ENCODE results near the gene PLPP2.

The PLPP2 gene

DNA sequence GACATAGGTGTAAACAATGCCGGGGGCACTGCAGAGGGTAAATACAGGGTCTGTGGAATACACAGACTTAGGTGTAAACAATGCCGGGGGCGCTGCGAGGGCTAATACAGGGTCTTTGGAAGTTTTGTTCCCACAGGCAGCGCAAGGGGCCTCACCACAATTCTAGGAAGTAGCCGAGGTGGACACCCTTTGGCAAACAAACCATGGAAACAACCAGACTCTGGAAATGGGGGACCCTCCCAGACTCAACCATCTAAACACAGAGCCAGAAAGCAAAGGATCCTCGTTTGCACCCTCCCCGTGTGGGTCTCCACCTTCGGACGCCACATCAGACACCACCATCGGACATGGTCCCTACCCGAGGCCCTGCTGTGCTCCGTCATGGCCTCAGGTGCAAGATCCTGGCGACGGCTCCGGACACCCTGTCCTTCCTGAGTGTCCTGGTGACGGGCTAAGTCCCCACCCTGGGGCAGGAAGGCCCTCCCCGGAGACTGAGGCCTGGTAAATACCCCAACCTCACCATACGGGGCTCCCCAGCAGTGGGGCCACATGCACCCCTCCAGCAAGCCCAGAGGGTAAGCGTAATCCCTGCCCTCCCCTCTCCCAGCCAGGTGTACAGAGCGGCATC lies 16.7 kb upstream of the PLPP2 start:
- no peak overlapping the region for H2AFZ ChIP-seq (ENCODE audit: low read depth, low read length)
- DNase-seq (no peak), ATAC-seq (ENCODE audit: insufficient read depth, low read depth) (no peak)
- no peak overlapping the region for H3K4me3 ChIP-seq (ENCODE audit: low read depth in 1 of 2, low read length in 2 of 2)
- peaks cover 23% of the 10 kb centered on the region for H4K20me1 ChIP-seq (ENCODE audit: insufficient read depth, low read length)
- no peaks in the 10 kb centered on the region for H3K4me1 ChIP-seq (ENCODE audit: insufficient read depth, low read length)
- TF ChIP-seq EZH2 (IDR thresholded peaks at IDR 0.05; ENCODE audit: borderline replicate concordance, low read depth, low read length, severe bottlenecking) = no peak
- TF ChIP-seq, protein P1, sequence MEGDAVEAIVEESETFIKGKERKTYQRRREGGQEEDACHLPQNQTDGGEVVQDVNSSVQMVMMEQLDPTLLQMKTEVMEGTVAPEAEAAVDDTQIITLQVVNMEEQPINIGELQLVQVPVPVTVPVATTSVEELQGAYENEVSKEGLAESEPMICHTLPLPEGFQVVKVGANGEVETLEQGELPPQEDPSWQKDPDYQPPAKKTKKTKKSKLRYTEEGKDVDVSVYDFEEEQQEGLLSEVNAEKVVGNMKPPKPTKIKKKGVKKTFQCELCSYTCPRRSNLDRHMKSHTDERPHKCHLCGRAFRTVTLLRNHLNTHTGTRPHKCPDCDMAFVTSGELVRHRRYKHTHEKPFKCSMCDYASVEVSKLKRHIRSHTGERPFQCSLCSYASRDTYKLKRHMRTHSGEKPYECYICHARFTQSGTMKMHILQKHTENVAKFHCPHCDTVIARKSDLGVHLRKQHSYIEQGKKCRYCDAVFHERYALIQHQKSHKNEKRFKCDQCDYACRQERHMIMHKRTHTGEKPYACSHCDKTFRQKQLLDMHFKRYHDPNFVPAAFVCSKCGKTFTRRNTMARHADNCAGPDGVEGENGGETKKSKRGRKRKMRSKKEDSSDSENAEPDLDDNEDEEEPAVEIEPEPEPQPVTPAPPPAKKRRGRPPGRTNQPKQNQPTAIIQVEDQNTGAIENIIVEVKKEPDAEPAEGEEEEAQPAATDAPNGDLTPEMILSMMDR (IDR thresholded peaks at IDR 0.05; ENCODE audit: borderline replicate concordance, extremely low read depth, low read length, poor library complexity, severe bottlenecking) = no peak
- no peak overlapping the region for H3K4me2 ChIP-seq (ENCODE audit: insufficient read depth, low read length)
- peaks cover 4% of the 10 kb centered on the region; the same call in 1 of the 2 replicates for H3K79me2 ChIP-seq (ENCODE audit: insufficient read depth, low read length)
- no peaks in the 10 kb centered on the region for H3K9me3 ChIP-seq (ENCODE audit: insufficient read depth, low read length, severe bottlenecking)
- H3K9ac ChIP-seq (ENCODE audit: low read depth, low read length) = no peak overlapping the region
- H3K27me3 ChIP-seq (ENCODE audit: insufficient read depth, low read length, poor library complexity) = no peaks in the 10 kb centered on the region
- H3K27ac ChIP-seq (ENCODE audit: low read length) = no peak overlapping the region
- peaks cover 77% of the 10 kb centered on the region for H3K36me3 ChIP-seq (ENCODE audit: insufficient read depth, low read length)

DNA sequence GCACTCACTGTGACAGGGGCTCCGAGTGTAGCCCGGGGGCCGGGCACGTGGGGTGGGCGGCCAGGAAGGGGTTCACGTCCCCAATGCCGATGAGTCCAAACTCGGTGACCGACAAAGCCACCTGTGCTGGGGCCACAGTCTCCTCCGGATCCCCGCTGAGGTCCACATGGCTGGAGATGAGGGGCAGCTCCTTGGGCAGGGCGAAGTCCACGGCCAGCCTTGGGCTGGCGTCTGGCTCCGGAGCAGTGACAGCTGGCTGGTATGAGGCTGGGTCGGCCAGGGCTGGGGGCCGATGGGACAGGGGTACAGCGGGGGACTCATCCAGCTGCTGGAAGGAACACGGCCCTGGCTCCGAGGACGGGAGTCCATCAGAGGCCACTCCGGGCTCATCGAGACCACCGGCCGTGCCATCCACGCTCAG lies 15.9 kb upstream of the PLPP2 start:
- Histone ChIP-seq H4K20me1 (ENCODE audit: insufficient read depth, low read length) (peaks cover 23% of the 10 kb centered on the region), H3K9ac (ENCODE audit: low read depth, low read length) (no peak overlapping the region), H3K4me2 (ENCODE audit: insufficient read depth, low read length) (no peak overlapping the region), H3K27ac (ENCODE audit: low read length) (no peak overlapping the region), H3K79me2 (ENCODE audit: insufficient read depth, low read length) (peaks cover 4% of the 10 kb centered on the region; the same call in 1 of the 2 replicates), H3K4me1 (ENCODE audit: insufficient read depth, low read length) (no peaks in the 10 kb centered on the region), H3K4me3 (ENCODE audit: low read depth in 1 of 2, low read length in 2 of 2) (no peak overlapping the region), H3K27me3 (ENCODE audit: insufficient read depth, low read length, poor library complexity) (no peaks in the 10 kb centered on the region), H2AFZ (ENCODE audit: low read depth, low read length) (no peak overlapping the region), H3K9me3 (ENCODE audit: insufficient read depth, low read length, severe bottlenecking) (no peaks in the 10 kb centered on the region), H3K36me3 (ENCODE audit: insufficient read depth, low read length) (peaks cover 75% of the 10 kb centered on the region)
- no peak for TF ChIP-seq EZH2 (IDR thresholded peaks at IDR 0.05; ENCODE audit: borderline replicate concordance, low read depth, low read length, severe bottlenecking)
- TF ChIP-seq, protein P1 (IDR thresholded peaks at IDR 0.05; ENCODE audit: borderline replicate concordance, extremely low read depth, low read length, poor library complexity, severe bottlenecking) = no peak
- DNase-seq (no peak), ATAC-seq (ENCODE audit: insufficient read depth, low read depth) (no peak)

DNA sequence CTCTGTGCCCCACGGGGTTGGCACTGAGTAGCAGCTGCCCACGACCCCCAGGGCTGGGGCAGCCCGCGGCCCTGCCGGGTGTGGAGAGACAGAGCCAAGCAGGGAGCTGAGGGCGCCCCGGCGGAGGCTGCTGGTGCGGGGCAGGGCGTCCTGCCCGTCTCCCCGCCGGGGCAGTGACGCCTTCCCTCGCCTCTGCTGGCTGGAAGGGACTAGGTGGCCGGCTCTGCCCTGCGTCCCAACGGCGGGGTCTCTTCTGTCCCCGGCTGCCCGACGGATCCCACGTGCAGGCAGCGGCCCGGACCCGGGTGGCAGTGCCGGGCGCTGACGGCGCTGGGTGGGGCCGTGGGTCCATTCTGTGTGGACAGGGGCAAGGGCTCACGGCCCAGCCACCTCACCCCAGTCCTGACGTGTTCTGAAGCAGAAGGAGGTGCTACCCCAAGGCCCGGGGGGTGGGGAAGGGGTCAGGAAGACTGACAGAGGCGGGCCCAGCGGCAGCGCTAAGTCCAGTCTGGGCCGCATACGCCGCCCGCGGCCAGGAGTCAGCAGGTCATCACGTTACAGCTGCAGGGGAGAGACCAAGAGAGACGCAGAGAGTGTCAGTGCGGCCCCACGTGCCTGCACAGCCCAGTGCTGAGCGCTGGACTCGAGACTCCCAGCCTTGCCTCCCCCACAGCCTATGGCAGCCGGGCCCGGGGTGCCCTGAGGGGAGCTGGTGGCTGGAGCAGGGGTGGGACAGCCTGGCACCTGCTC lies 15.1 kb upstream of the PLPP2 start:
- Histone ChIP-seq H3K4me2 (ENCODE audit: insufficient read depth, low read length) (no peak overlapping the region), H4K20me1 (ENCODE audit: insufficient read depth, low read length) (peaks cover 25% of the 10 kb centered on the region), H3K9ac (ENCODE audit: low read depth, low read length) (no peak overlapping the region), H3K79me2 (ENCODE audit: insufficient read depth, low read length) (peaks cover 4% of the 10 kb centered on the region; the same call in 1 of the 2 replicates), H3K27ac (ENCODE audit: low read length) (no peak overlapping the region), H3K9me3 (ENCODE audit: insufficient read depth, low read length, severe bottlenecking) (no peaks in the 10 kb centered on the region), H3K27me3 (ENCODE audit: insufficient read depth, low read length, poor library complexity) (no peaks in the 10 kb centered on the region), H3K36me3 (ENCODE audit: insufficient read depth, low read length) (peaks cover 67% of the 10 kb centered on the region), H2AFZ (ENCODE audit: low read depth, low read length) (no peak overlapping the region), H3K4me1 (ENCODE audit: insufficient read depth, low read length) (no peaks in the 10 kb centered on the region), H3K4me3 (ENCODE audit: low read depth in 1 of 2, low read length in 2 of 2) (no peak overlapping the region)
- TF ChIP-seq, protein P1 (IDR thresholded peaks at IDR 0.05; ENCODE audit: borderline replicate concordance, extremely low read depth, low read length, poor library complexity, severe bottlenecking) = no peak
- no peak for TF ChIP-seq EZH2 (IDR thresholded peaks at IDR 0.05; ENCODE audit: borderline replicate concordance, low read depth, low read length, severe bottlenecking)
- no peak for DNase-seq
- no peak for ATAC-seq (ENCODE audit: insufficient read depth, low read depth)

Measured in DND-41 (cell line).